GM18873 (cell line): ENCODE measurements around the gene UACA.
"Not testable (repeated sequence)": the region's sequence is repeated elsewhere in the genome, so short reads cannot be mapped to it uniquely, and the experiment has no call there.

Experiments used
- ATAC-seq: cut with Tn5 transposase; IDR thresholded peaks from one replicate; pipeline ENCODE4 v1.9.1; 2021; ENCODE audit warnings: mild to moderate bottlenecking, moderate library complexity, moderate number of reproducible peaks; ENCODE audit not compliant: unreplicated experiment, low FRiP score

UACA gene

DNA sequence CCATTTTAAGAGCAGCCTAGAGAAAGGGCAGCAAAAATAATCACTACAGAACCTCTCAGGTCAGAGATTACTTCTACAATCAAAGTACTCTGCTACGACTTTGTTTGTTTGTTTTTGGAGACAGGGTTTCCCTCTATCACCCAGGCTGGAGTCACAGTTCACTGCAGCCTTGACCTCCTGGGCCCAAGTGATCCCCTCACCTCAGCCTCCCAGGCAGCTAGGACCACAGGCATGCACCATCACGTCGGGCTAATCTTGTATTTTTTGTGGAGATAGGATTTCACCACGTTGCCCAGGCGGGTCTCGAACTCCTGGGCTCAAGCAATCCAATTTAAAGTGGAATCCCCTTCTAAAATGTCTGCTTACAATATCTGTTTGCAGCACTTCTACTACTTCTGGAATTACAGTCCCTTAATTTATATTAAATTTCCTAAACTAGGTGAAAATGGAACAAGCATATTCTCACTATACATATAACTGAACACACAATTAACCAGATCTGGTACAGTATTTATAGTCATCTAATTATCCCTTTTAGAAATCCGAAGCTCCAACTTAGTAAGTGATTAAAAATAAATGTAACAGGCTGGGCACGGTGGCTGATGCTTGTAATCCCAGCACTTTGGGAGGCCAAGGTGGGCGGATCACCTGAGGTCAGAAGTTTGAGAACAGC, 4.4 kb downstream of the UACA start:
- ATAC-seq: no peak

DNA sequence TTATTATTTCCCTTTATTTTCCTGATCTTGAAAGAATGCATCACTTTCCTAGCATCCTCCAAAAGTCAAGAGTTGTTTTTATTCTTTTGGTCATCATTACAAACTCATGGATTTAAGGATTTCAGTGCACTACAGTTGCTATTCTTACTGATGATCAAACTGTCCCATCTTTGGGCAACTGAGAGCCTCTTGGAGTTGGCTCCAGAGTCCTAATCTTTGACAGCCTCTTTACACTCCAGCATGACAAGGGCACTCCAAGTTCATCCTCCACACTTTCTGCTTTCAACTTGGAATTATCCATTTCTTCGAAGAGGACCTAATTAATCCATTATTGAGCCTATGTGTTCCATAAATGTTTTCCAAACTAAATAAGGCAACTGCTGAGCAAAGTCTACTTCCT, 5.7 kb downstream of the UACA start:
- ATAC-seq: no peak

DNA sequence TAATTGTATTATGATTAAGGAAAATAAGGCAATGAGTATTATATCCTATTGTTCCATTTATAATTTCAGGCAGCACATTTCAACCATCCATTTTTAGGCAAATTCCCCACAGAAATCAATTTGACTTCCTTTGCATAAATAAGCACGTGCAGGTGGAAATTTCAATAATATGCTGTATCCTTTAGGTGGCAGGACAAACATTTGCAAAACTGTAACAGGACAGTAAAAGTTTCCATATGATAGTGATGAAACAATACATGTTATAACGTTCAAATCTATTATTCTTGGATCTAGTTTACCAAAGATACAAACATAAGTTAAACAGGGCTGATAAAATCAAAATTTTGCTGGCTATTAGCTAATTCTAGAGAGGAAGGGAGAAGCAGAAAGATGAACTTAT, 8.5 kb downstream of the UACA start:
- ATAC-seq: no peak

DNA sequence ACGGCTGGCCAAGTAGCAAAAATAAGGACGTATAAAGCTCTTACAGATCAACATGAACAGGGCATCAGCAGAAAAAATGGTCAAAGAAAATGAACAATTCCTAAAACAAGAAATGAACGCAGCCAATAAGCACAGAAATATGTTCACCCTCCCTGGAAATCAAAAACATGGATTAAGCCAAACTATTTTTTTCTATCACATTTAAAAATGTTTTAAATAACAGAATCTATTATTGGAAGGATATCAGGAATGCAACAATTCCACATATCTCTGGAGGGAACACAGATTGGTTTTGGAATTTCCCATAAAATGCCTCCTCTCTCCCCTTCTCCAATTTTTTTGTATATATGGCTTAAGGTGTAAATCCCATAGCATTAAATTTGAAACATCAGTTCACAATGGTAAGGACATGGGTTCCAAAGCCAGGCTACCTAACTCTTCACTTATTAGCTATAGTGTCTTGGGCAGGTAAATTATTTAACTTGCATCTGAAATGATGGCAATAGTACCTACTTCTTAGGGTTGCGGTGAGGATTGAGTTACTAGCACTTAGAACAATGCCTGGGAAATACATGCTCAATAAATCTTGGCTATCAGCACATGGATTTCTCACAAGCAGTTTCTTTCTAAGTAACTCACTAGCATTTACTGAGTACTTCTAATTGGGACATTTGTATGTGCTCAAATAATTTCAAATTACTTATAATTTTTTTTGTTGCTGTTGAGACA, 10.1 kb downstream of the UACA start:
- no peak for ATAC-seq

DNA sequence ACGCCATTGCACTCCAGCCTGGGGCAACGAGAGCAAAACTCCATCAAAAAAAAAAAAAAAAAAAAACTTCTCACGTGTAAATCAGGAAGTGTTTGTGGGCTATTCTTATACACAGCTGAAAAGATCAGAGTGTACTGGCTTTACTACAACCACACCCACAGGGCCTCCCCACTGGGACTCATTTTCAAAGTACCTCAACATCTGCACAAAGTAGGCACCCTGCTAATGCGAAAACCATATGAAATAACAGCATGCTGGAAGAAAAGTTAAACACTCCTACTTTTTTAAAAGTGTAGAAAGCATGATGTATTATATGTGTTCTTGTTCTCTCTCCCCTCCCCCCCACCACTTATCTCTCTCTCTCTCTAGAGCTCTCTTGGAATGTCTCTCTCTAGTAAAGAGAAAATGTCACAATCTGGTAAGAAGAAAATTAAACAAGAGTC, 11.1 kb downstream of the UACA start:
- no peak for ATAC-seq

DNA sequence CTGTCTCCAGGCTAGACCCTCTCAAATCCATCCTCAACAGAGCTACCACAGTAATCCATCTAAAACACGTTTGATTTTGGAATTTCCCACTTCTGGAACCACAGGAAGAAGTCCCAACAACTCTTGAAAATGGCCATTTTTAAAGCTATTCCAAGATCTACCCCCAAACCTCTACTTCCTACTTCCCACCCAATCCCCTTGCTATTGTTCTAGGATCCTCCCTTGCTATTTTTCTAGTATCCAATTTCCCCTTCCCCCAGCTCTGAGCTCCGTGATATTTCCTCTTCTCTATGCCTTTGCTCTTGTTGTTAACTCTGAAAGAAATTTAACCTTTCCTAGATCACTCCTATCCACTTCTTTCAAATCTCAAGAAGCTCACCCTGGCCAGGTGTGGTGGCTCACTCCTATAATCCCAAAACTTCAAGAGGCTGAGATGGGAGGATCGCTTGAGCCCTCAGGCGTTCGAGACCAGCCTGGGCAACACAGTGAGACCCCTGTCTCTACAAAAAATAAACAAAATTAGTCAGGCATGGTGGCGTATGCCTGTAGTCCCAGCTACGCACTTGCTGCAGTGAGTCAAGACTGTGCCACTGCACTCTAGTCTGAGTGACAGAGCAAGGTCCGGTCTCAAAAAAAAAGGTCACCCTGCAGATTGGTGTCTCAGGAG, 13.0 kb downstream of the UACA start:
- ATAC-seq: no peak

DNA sequence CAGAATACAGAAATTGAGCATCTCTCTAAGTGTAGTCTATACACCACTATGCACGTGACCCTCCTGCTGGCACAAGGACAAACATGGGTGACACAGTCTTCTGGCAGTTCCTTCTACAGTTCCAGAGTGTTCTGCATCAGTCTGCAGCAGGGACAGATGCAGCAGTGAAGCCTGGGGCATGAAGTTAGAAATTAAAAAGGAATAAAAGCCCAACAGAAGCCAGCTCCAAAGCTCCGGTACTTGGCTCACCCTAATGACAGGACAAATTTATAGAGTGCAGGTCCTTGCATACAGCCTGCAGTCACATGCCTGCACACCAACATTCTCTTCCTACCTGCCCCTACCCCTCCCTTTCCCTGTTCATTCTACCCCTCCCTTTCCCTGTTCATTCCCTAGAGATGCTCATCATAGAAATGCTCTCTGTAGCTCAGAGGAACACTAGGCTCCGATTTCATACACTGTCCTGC, 15.0 kb downstream of the UACA start:
- ATAC-seq: no peak

DNA sequence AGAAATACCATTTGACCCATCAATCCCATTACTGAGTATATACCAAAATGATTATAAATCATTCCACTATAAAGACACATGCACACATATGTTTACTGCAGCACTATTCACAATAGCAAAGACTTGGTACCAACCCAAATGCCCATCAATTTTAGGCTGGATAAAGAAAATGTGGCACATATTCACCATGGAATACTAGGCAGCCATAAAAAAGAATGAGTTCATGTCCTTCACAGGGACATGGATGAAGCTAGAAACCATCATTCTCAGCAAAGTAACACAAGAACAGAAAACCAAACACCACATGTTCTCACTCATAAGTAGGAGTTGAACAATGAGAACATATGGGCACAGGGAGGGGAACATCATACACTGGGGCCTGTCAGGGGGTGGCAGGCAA, 16.8 kb downstream of the UACA start:
- not testable (repeated sequence) for ATAC-seq

DNA sequence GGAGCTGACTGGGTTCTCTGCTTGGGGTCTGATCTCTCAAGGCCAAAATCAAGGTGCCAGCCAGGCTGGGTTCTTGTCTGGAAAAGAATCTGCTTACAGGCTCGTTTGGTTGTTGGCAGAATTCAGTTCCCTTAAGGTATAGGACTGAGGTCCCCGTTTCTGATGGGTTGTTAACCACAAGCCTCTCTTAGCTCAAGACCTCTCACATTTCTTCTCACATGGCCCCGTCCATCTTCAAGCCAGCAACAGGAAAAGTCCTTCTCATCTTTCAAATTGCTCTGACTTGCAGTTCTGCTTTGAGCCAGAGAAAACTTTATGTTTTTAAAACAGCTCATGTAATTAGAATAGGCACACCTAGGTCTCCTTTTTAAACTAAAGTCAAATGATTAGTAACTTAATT, 20.4 kb downstream of the UACA start:
- ATAC-seq: no peak

DNA sequence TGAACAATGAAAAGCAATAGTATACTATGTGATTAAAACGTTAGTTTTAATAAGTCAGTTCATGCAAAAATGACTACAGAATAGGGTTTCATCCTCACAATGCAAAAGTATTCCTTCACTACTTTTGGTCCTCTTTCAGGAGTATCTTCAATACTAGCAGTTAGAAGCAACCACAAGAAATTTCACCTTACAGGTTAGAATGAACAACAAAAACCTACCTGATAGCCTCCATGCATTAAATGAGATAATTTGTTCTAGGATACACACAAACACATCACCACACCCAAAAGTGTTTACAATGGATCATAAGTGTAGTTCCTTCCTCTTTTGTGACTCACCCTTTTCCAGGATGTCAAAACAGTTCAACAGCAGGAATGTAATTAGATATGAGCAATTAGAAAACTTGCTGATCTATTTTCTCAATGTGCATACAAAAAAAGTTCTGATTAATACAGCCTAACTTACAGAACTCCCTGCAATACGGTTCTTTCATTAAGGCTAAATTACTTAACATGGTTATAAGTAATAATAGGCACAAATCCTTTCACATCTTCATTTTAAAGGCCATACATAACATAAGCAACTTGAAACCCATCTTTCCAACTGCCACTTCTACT, 21.6 kb downstream of the UACA start:
- no peak for ATAC-seq

DNA sequence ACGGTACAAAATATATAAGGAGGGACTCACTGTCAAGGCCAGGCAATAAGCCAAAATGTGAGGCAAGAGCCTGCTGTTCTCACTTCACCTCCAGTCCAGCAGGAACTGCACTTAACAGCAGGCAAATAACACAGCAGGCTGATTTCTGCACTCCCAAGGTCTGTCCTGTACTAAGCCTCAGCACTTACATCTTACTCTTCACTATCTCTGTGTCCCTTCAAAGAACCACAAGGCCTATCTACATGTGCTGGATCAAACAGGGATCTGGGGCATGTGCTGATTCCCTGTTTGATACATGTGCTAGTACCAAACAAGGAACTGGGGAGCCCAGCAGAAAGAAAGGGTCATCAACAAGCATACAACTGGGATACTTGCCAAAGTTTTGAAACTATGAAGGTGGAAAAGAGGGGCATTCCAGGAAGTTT, 22.2 kb downstream of the UACA start:
- no peak for ATAC-seq

DNA sequence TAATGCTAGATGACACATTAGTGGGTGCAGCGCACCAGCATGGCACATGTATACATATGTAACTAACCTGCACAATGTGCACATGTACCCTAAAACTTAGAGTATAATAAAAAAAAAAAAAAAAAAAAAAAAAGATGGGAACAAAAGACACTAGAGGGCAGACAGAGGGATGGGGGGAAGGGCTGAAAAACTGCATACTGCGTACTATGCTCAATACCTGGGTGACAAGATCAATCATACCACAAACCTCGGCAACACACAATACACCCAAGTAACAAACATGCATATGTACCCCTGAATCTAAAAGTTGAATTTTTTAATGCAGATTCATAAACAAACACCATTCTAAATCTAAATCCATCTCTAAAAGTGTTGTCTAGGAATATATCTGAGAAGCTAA, 28.3 kb downstream of the UACA start:
- ATAC-seq: not testable (repeated sequence)

DNA sequence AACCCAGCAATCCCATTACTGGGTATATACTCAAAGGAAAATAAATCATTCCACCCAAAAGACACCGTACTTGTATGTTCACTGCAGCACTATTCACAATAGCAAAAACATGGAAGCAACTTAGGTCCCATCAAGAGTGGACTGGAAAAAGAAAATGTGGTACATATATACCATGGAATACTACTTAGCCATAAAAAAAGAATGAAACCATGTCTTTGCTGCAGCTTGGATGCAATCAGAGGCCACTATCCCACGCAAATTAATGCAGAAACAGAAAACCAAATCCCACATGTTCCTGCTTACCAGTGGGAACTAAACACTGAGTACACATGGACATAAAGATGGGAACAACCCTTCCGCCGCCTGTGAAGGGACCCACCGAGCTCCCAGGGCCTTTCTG, 34.2 kb downstream of the UACA start:
- ATAC-seq: no peak

DNA sequence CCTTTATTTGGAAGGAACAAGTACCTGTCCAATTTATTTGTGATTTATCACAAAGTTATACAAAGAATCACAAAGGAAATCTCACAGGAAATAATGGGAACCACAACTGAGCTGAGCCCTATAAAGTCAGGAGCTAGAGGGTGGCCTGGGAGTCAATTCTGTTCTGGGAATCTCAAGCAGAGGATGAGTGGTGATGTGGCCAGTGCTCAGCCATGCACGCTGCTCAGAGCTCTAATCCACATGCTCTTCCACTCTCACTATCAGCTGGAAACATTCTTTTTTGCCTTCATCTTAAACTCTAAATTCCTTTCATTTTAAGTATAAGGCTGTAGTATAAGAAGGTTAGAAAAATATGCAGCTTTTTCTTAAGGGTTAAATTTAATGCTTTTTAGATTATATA, 36.6 kb downstream of the UACA start:
- no peak for ATAC-seq

DNA sequence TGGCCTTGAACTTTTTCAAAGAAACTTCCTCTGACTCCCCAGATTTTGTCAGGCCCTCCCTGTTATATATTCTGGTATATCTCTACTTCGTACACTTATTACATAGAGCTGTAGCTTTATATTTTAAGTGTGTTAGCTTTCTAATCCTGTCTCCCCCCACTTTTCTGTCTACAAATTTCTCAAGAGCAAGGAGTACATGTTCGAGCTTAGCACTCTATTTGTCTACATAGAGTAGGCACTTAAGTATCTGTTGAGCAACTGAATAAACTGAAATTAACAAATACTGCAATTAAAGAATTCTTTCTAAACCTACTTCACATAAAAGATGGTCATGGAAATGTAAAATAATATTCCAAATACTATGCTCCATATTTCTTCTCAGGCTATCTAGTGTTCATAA, 39.4 kb downstream of the UACA start:
- no peak for ATAC-seq

DNA sequence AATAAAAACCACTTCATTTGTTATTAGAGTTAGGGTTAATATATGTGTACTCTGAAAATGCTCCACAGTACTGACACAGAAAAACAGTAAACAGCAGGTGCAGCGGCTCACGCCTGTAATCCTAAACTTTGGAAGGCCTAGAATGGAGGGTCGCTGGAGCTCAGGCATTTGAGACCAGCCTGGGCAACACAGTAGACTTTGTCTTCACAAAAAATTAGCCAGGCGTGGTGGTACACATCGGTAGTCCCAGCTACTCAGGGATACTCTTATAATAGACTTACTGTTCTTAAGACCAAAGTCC, 40.3 kb downstream of the UACA start:
- no peak for ATAC-seq

DNA sequence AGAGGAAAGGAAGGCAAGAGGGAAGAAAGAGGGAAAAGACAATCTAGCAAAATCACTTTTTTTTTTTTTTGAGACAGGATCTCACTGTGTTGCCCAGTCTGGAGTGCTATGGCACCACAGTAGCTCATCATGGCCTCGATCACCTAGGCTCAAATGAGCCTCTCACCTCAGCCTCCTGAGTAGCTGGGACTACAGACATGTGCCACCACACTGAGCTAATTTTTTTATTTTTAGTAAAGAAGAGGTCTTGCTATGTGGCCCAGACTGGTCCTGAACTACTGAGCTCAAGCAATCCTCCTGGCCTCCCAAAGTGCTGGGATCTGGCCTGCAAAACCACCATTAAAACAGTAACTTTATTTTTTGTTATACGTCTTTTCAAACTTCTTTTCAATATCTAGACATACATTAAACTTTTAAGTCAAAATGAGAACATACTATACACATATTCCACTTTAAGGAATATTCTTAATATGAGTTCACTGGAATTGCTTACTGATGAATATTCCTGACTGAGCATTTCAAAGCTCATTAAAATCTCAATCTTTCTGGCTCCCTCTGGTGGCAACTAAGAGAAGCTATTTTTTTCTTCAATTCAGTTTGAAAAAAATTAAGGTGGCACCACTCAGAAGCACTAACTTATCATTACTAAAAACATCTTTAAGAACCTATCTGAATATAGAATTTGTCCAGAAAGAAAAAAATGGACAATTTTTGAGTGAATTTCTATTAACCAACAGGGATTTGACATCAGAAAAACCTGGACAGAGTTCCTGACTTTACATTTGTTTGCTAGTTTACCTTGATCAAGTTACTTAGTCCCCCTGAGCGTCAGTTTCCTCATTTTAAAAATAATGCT, 40.9 kb downstream of the UACA start:
- ATAC-seq: no peak

DNA sequence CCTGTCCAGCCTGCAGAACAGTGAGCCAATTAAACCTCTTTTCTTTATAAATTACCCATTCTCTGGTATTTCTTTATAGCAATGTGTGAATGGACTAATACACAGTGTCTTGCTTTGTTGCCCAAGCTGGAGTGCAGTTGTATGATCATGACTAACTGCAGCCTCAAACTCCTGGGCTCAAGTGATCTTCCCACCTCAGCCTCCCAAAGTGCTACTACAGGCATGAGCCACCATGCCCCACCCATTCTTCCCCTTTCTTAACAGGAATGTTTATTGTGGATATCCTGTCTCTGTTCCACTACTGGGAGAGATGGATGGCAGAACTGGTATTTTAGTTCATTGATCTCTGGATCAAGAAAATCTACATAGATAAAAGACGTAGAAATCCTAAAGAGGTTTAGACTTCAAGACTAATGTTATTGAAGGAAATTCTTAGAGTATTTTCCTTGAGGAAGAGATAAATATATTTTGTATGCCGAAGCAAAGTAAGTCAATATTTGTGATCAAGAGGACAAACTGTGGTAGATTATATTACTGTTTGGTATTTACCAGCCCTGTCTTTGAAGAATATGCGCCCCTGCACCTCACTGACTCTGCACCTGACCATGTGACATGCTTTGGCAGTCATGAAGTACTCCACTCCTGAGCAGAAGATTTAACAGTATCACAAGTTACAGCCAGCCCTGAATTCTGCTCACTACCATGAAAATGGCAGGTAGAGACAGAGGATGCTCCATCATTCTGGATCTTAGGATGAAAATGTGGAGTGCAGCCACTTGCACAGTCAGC, 42.9 kb downstream of the UACA start:
- ATAC-seq: no peak

DNA sequence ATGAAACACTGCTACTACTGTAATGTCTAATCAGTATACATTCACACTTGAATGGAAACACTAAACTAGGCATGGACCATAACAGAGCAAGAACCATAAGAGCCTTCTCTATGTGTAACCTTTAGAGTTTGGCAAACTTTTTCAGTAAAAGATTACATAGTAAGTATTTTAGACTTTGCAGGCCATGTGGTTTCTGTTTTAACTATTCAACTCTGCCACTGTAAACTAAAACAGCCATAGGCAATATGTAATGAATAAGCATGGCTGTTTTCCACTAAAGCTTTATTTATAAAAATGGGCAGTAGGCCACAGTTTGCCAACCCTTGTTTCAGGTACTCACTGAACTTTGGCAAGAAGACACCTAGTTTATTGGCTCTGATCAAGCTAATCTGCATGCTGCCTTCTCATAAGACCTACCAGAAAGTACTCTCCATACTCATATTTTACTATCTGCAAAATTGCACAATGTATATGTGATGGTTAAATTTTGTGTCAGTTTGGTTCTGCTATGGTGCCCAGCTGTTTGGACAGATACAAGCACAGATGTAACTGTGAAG, 46.0 kb downstream of the UACA start:
- no peak for ATAC-seq
